HEK293 (cell line): ENCODE results near the gene CAB39.

Experiments
- CTCF ChIA-PET: fragments of 350-600 bp; formaldehyde crosslinking; extraction: SDS; loops from one replicate; lab custom pipeline; 2021; ENCODE audit warnings: antibody characterized with exemption; lab: Yijun Ruan, JAX
- POLR2A ChIA-PET: fragments of 300-600 bp; formaldehyde crosslinking; extraction: SDS; loops from one replicate; lab custom pipeline; 2020; ENCODE audit warnings: antibody characterized with exemption, inconsistent platforms; lab: Yijun Ruan, JAX
- H3K27ac ChIP-seq: fragments of 200-500 bp; sonication (Bioruptor generic); 2 replicates; pipeline ENCODE4 v1.5.1; 2014; ENCODE audit warnings: low read depth, low read length, control low read depth, inconsistent platforms; ENCODE audit errors: extremely low read depth
- H3K36me3 ChIP-seq, 2 experiments: fragments of 200-500 bp in 1 of 2; sonication (Bioruptor generic) in 1 of 2; 1 replicate in 1 of 2; 2 replicates in 1 of 2; pipeline ENCODE4 v1.5.1; 2014 to 2017; ENCODE audit warnings: inconsistent platforms in 2 of 2, low read length in 2 of 2; ENCODE audit not compliant: control insufficient read depth in 2 of 2, insufficient read depth in 1 of 2
- H3K4me1 ChIP-seq: fragments of 200-500 bp; sonication (Bioruptor generic); 2 replicates; pipeline ENCODE4 v1.5.1; 2014; ENCODE audit warnings: mild to moderate bottlenecking, low read length, inconsistent platforms; ENCODE audit not compliant: control insufficient read depth, insufficient read depth
- H3K4me3 ChIP-seq: 2 replicates; pipeline ENCODE4 v1.5.1; 2011; ENCODE audit warnings: low read depth, mild to moderate bottlenecking, control low read depth, low read length, moderate library complexity
- H3K9me3 ChIP-seq: fragments of 200-500 bp; sonication (Bioruptor generic); 2 replicates; pipeline ENCODE4 v1.5.1; 2014; ENCODE audit warnings: low read depth, low read length, inconsistent platforms; ENCODE audit not compliant: control insufficient read depth, insufficient read depth
- HOXC10 ChIP-seq: sonication (generic); formaldehyde crosslinking; IDR thresholded peaks from 2 replicates; pipeline ENCODE4 v1.8.1; 2023; ENCODE audit warnings: mild to moderate bottlenecking, missing genetic modification reagents
- HOXD13 ChIP-seq: sonication (generic); formaldehyde crosslinking; IDR thresholded peaks from 2 replicates; pipeline ENCODE4 v1.8.0; 2022; ENCODE audit warnings: missing genetic modification reagents, borderline replicate concordance
- KLF16 ChIP-seq: fragments of 450-650 bp; formaldehyde crosslinking; IDR thresholded peaks from 2 replicates; pipeline ENCODE4 v1.5.1; 2017; ENCODE audit warnings: missing biosample characterization, missing genetic modification characterization
- MZF1 ChIP-seq: fragments of 450-650 bp; formaldehyde crosslinking; IDR thresholded peaks from 2 replicates; pipeline ENCODE4 v1.5.1; 2017; ENCODE audit warnings: missing biosample characterization, missing genetic modification characterization, borderline replicate concordance
- PRDM6 ChIP-seq: fragments of 450-650 bp; formaldehyde crosslinking; IDR thresholded peaks from 2 replicates; pipeline ENCODE4 v1.5.1; 2017; ENCODE audit warnings: missing biosample characterization, missing genetic modification characterization
- SP2 ChIP-seq: fragments of 450-650 bp; formaldehyde crosslinking; IDR thresholded peaks from 2 replicates; pipeline ENCODE4 v1.5.1; 2016; ENCODE audit warnings: missing biosample characterization, missing genetic modification characterization
- TSHZ1 ChIP-seq: fragments of 450-650 bp; formaldehyde crosslinking; IDR thresholded peaks from 2 replicates; pipeline ENCODE4 v1.5.1; 2016; ENCODE audit warnings: missing biosample characterization, missing genetic modification characterization, borderline replicate concordance
- WT1 ChIP-seq: fragments of 450-650 bp; formaldehyde crosslinking; IDR thresholded peaks from 2 replicates; pipeline ENCODE4 v1.5.1; 2016; ENCODE audit warnings: missing biosample characterization, missing genetic modification characterization
- ZNF174 ChIP-seq: fragments of 450-650 bp; formaldehyde crosslinking; IDR thresholded peaks from 2 replicates; pipeline ENCODE4 v1.5.0; 2017; ENCODE audit warnings: missing biosample characterization, mild to moderate bottlenecking, missing genetic modification characterization
- ZNF37A ChIP-seq: fragments of 450-650 bp; IDR thresholded peaks from 2 replicates; pipeline ENCODE4 v1.5.1; 2018; ENCODE audit warnings: missing biosample characterization, missing genetic modification characterization
- ZNF544 ChIP-seq: fragments of 450-650 bp; formaldehyde crosslinking; IDR thresholded peaks from 2 replicates; pipeline ENCODE4 v1.5.0; 2017; ENCODE audit warnings: missing biosample characterization, missing genetic modification characterization
- ZNF560 ChIP-seq: fragments of 450-650 bp; formaldehyde crosslinking; IDR thresholded peaks from 2 replicates; pipeline ENCODE4 v1.5.1; 2017; ENCODE audit warnings: missing biosample characterization, missing genetic modification characterization, borderline replicate concordance
- ZNF585B ChIP-seq: fragments of 450-650 bp; formaldehyde crosslinking; IDR thresholded peaks from 2 replicates; pipeline ENCODE4 v1.5.1; 2016; ENCODE audit warnings: missing biosample characterization, missing genetic modification characterization
- ZNF600 ChIP-seq: fragments of 450-650 bp; formaldehyde crosslinking; IDR thresholded peaks from 2 replicates; pipeline ENCODE4 v1.5.1; 2016; ENCODE audit warnings: missing biosample characterization, missing genetic modification characterization
- ZNF623 ChIP-seq: fragments of 450-650 bp; formaldehyde crosslinking; IDR thresholded peaks from 2 replicates; pipeline ENCODE4 v1.5.1; 2016; ENCODE audit warnings: missing biosample characterization, missing genetic modification characterization
- ZNF776 ChIP-seq: fragments of 450-650 bp; formaldehyde crosslinking; IDR thresholded peaks from 2 replicates; pipeline ENCODE4 v1.5.0; 2017; ENCODE audit warnings: missing biosample characterization, missing genetic modification characterization, borderline replicate concordance
- ZNF791 ChIP-seq: fragments of 450-650 bp; formaldehyde crosslinking; IDR thresholded peaks from 2 replicates; pipeline ENCODE4 v1.5.1; 2016; ENCODE audit warnings: missing biosample characterization, missing genetic modification characterization
- TF ChIP-seq, protein P1 (sequence below): fragments of 450-650 bp; formaldehyde crosslinking; IDR thresholded peaks from 2 replicates; pipeline ENCODE4 v1.5.1; 2016; ENCODE audit warnings: missing biosample characterization, missing genetic modification characterization
- TF ChIP-seq, protein P2 (sequence below): fragments of 450-650 bp; formaldehyde crosslinking; IDR thresholded peaks from 2 replicates; pipeline ENCODE4 v1.5.1; 2016; ENCODE audit warnings: missing biosample characterization, missing genetic modification characterization

The CAB39 gene

DNA sequence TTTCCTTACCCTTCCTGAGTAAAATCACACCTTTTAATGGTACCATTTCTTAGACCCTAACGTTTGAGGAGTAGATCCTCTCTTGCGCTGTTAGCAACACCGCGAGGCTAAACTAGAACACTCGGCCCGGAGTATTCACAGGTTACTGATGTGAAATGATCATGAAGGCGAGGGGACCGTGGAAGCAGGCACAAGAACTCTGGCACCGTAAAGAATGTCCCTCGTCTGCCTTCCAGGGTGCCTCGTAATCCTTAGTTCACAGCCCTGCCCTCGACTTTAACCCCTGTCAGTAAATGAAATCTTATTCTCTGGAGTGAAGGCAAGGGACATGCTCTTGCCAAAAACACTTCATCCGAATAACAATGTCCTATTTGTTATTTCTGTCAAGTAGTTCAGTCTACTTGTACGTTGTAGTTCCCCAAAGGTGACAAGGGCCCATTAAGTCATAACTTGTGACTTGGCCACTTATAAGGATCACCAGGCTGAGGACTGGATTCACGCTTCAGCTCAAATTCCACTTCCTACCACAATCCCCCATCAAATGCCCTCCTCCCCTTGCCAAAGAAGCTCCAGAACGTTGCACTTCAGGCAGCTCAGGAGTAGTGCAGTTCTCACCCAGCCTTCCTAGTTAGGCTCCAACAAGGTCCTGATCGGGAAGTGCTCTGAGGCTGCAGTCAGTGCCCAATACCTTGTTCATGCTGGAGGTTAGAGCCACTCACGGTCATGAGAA lies 108.8 kb downstream of the CAB39 start:
- CTCF ChIA-PET = interaction anchor here (0.9 to 2.2 kb wide), 3 partner anchors 10 to 92 kb away, joined by 3 to 8 read pairs (median 3); no protein-coding TSS in a partner anchor

GRCh38 chr2:230821991-230822520 lies 109.4 kb downstream of the CAB39 start:
- no peaks in the 10 kb centered on the region for H3K9me3 ChIP-seq
- peaks cover 0 to 34% of the 10 kb centered on the region in 2 experiments; a peak in 2 of 3 replicates for H3K36me3 ChIP-seq
- H3K4me1 ChIP-seq = no peaks in the 10 kb centered on the region
- CTCF ChIA-PET = interaction anchor here (0.9 to 3.4 kb wide), 4 partner anchors 11 to 166 kb away, joined by 3 to 57 read pairs (median 6); no protein-coding TSS in a partner anchor
- no peak for TF ChIP-seq MZF1 (tag by site-specific recombination)
- TF ChIP-seq HOXC10 = no peak
- TF ChIP-seq, protein P1, sequence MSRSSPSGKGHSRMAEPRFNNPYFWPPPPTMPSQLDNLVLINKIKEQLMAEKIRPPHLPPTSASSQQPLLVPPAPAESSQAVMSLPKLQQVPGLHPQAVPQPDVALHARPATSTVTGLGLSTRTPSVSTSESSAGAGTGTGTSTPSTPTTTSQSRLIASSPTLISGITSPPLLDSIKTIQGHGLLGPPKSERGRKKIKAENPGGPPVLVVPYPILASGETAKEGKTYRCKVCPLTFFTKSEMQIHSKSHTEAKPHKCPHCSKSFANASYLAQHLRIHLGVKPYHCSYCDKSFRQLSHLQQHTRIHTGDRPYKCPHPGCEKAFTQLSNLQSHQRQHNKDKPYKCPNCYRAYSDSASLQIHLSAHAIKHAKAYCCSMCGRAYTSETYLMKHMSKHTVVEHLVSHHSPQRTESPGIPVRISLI (tag by site-specific recombination) = no peak
- TF ChIP-seq ZNF37A = no peak
- TF ChIP-seq, protein P2, sequence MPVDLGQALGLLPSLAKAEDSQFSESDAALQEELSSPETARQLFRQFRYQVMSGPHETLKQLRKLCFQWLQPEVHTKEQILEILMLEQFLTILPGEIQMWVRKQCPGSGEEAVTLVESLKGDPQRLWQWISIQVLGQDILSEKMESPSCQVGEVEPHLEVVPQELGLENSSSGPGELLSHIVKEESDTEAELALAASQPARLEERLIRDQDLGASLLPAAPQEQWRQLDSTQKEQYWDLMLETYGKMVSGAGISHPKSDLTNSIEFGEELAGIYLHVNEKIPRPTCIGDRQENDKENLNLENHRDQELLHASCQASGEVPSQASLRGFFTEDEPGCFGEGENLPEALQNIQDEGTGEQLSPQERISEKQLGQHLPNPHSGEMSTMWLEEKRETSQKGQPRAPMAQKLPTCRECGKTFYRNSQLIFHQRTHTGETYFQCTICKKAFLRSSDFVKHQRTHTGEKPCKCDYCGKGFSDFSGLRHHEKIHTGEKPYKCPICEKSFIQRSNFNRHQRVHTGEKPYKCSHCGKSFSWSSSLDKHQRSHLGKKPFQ (tag by site-specific recombination) = no peak
- no peak for TF ChIP-seq ZNF585B (tag by site-specific recombination)
- no peak for TF ChIP-seq ZNF623
- no peak for TF ChIP-seq ZNF174 (tag by site-specific recombination)
- no peak for TF ChIP-seq TSHZ1 (tag by site-specific recombination)
- no peak for TF ChIP-seq KLF16
- TF ChIP-seq ZNF791 (tag by site-specific recombination) = no peak
- no peak for TF ChIP-seq PRDM6 (tag by site-specific recombination)
- H3K27ac ChIP-seq = no peak overlapping the region
- H3K4me3 ChIP-seq = no peak overlapping the region
- POLR2A ChIA-PET = no interaction called here

More for the DNA sequence above, 108.8 kb downstream of the CAB39 start:
- no peaks in the 10 kb centered on the region for H3K4me1 ChIP-seq
- H3K27ac ChIP-seq = no peak overlapping the region
- TF ChIP-seq ZNF600 (tag by site-specific recombination) = peak; percentile 42; the same call in 1 of the 2 replicates
- no peak for TF ChIP-seq ZNF544 (tag by site-specific recombination)
- TF ChIP-seq SP2 (tag by site-specific recombination) = no peak
- TF ChIP-seq ZNF776 (tag by site-specific recombination) = no peak
- no peak for TF ChIP-seq WT1 (tag by site-specific recombination)
- no peak for TF ChIP-seq ZNF560
- no peak for TF ChIP-seq HOXD13 (CRISPR knock-in tag)
- peaks cover 0 to 40% of the 10 kb centered on the region in 2 experiments; a peak in 2 of 3 replicates for H3K36me3 ChIP-seq
- no peaks in the 10 kb centered on the region for H3K9me3 ChIP-seq
- POLR2A ChIA-PET = no interaction called here
- H3K4me3 ChIP-seq = no peak overlapping the region
